ENCODE results near the gene EMILIN2.

EMILIN2 gene

DNA sequence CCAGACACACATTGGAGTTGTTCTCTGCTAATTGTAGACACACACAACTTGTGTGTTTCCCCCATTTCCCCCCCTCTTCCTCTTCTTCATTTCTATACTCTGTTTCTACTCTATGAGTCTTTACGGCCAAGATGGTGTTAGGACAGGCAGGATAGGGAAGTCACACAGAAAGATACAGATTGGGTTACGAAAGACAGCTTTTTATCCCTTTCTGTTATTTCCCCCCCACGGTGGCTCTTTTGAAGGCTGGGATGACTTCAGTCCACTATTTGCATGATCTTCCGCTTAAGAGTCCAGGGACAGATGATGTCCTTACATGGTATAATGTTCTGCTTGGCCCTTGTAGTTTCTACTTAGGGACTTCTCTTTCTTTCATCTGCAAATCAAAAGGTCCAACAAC lies 1.6 kb upstream of the EMILIN2 start:
- no peaks in the 10 kb centered on the region for H3K9me3 ChIP-seq (ENCODE audit: low read length)
- no peaks in the 10 kb centered on the region for H3K36me3 ChIP-seq (ENCODE audit: insufficient read depth, low read length)
- H3K4me1 ChIP-seq (ENCODE audit: insufficient read depth, low read length, severe bottlenecking): no peaks in the 10 kb centered on the region
- H3K27me3 ChIP-seq (ENCODE audit: insufficient read depth, low read length): no peaks in the 10 kb centered on the region; the same call in 1 of the 2 replicates
- no peaks in the 10 kb centered on the region for H3K79me2 ChIP-seq (ENCODE audit: insufficient read depth, low read length)
- TF ChIP-seq, protein P1, sequence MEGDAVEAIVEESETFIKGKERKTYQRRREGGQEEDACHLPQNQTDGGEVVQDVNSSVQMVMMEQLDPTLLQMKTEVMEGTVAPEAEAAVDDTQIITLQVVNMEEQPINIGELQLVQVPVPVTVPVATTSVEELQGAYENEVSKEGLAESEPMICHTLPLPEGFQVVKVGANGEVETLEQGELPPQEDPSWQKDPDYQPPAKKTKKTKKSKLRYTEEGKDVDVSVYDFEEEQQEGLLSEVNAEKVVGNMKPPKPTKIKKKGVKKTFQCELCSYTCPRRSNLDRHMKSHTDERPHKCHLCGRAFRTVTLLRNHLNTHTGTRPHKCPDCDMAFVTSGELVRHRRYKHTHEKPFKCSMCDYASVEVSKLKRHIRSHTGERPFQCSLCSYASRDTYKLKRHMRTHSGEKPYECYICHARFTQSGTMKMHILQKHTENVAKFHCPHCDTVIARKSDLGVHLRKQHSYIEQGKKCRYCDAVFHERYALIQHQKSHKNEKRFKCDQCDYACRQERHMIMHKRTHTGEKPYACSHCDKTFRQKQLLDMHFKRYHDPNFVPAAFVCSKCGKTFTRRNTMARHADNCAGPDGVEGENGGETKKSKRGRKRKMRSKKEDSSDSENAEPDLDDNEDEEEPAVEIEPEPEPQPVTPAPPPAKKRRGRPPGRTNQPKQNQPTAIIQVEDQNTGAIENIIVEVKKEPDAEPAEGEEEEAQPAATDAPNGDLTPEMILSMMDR (IDR thresholded peaks at IDR 0.05; ENCODE audit: low read length): no peak
- no peak for TF ChIP-seq EZH2 (IDR thresholded peaks at IDR 0.05; ENCODE audit: borderline replicate concordance, low read length)
- no peaks in the 10 kb centered on the region for H4K20me1 ChIP-seq (ENCODE audit: insufficient read depth, low read length)
- no peaks in the 10 kb centered on the region for H3K9me2 ChIP-seq (ENCODE audit: low read depth, low read length)
- no peaks in the 10 kb centered on the region for H3F3A ChIP-seq (ENCODE audit: insufficient read depth, low read length)
- H3K4me2 ChIP-seq (ENCODE audit: low read length): no peak overlapping the region
- H2AFZ ChIP-seq (ENCODE audit: low read length): no peak overlapping the region
- H3K27ac ChIP-seq (ENCODE audit: low read depth, low read length, poor library complexity, severe bottlenecking): no peak overlapping the region
- H3K9ac ChIP-seq (ENCODE audit: low read length): no peak overlapping the region
- no peak overlapping the region for H3K4me3 ChIP-seq (ENCODE audit: low read depth, low read length, poor library complexity, severe bottlenecking)

- Histone ChIP-seq H3K4me1 (ENCODE audit: insufficient read depth, low read length, severe bottlenecking) (no peaks in the 10 kb centered on the region), H2AFZ (ENCODE audit: low read length) (no peak overlapping the region), H3K9me2 (ENCODE audit: low read depth, low read length) (no peaks in the 10 kb centered on the region), H3K79me2 (ENCODE audit: insufficient read depth, low read length) (no peaks in the 10 kb centered on the region), H3K9ac (ENCODE audit: low read length) (no peak overlapping the region), H4K20me1 (ENCODE audit: insufficient read depth, low read length) (no peaks in the 10 kb centered on the region), H3K27me3 (ENCODE audit: insufficient read depth, low read length) (no peaks in the 10 kb centered on the region; the same call in 1 of the 2 replicates), H3K4me2 (ENCODE audit: low read length) (no peak overlapping the region), H3F3A (ENCODE audit: insufficient read depth, low read length) (no peaks in the 10 kb centered on the region), H3K27ac (ENCODE audit: low read depth, low read length, poor library complexity, severe bottlenecking) (no peak overlapping the region), H3K9me3 (ENCODE audit: low read length) (no peaks in the 10 kb centered on the region), H3K36me3 (ENCODE audit: insufficient read depth, low read length) (no peaks in the 10 kb centered on the region), H3K4me3 (ENCODE audit: low read depth, low read length, poor library complexity, severe bottlenecking) (no peak overlapping the region)
- TF ChIP-seq, protein P1 (IDR thresholded peaks at IDR 0.05; ENCODE audit: low read length): no peak
- TF ChIP-seq EZH2 (IDR thresholded peaks at IDR 0.05; ENCODE audit: borderline replicate concordance, low read length): no peak
Observed at GRCh38 chr18:2847317-2848246, 776 bp downstream of the EMILIN2 start.

DNA sequence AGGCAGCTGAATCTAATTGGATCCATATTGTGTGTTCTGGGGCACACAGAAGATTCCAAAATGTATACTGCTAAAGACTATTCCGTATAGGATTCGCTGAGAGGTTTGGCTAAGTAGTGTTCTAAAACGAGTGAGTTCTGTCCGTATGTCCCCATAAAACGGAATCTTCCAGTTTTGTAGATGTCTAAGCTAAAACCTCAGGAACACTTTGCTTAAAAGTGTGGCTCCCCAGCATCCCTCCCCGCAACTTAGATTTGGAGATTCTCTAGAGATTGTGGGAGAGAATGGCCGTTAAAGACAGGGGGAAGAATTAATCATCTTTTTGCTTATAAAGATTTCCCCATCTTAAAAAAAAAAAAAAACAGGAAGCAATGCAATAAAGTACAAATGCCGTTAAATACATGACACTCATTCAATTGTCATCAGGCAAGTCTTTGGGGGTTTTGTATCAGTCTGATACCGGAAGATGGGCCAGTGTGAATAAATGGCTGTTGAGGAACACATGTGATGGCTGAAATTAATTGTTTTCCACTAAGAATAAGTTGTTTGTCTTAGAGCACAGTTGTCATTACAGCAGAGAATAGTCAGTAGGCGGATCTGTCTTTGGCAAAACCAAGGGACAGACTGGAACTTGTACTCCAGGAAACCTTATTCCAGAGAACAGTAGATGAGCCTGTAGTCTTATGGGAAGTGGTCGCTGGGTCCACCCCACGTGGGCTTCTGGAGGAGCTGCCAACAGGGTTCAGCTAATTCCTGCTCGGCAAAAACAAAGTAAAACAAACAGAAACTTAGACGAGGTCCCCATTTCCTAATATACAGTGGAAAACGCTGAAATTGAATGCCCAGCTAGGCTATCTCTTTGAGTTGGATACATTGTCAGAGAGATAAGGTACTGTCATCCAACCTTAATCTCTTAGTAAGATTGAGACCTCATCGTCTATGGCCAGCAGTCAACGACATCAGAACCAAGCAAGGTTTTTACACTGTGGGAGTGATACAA lies 1.7 kb downstream of the EMILIN2 start:
- no peak overlapping the region for H3K9ac ChIP-seq (ENCODE audit: low read length)
- no peaks in the 10 kb centered on the region for H3K9me3 ChIP-seq (ENCODE audit: low read length)
- no peaks in the 10 kb centered on the region for H4K20me1 ChIP-seq (ENCODE audit: insufficient read depth, low read length)
- H3K4me3 ChIP-seq (ENCODE audit: low read depth, low read length, poor library complexity, severe bottlenecking): no peak overlapping the region
- no peak overlapping the region for H3K4me2 ChIP-seq (ENCODE audit: low read length)
- no peaks in the 10 kb centered on the region; the same call in 1 of the 2 replicates for H3K27me3 ChIP-seq (ENCODE audit: insufficient read depth, low read length)
- H3K36me3 ChIP-seq (ENCODE audit: insufficient read depth, low read length): no peaks in the 10 kb centered on the region
- H3K79me2 ChIP-seq (ENCODE audit: insufficient read depth, low read length): no peaks in the 10 kb centered on the region
- no peak overlapping the region for H3K27ac ChIP-seq (ENCODE audit: low read depth, low read length, poor library complexity, severe bottlenecking)
- no peak overlapping the region for H2AFZ ChIP-seq (ENCODE audit: low read length)
- no peaks in the 10 kb centered on the region for H3K9me2 ChIP-seq (ENCODE audit: low read depth, low read length)
- H3F3A ChIP-seq (ENCODE audit: insufficient read depth, low read length): no peaks in the 10 kb centered on the region
- H3K4me1 ChIP-seq (ENCODE audit: insufficient read depth, low read length, severe bottlenecking): no peaks in the 10 kb centered on the region
- TF ChIP-seq, protein P1 (IDR thresholded peaks at IDR 0.05; ENCODE audit: low read length): no peak
- no peak for TF ChIP-seq EZH2 (IDR thresholded peaks at IDR 0.05; ENCODE audit: borderline replicate concordance, low read length)

Measured in OCI-LY1 (cell line).